ENCODE data around the gene CRB2.

- TF ChIP-seq CTCF (conservative IDR thresholded peaks at IDR 0.05; ENCODE audit: low read depth, low read length), result no peak
- no peak for TF ChIP-seq NFE2L2 (IDR thresholded peaks at IDR 0.05; ENCODE audit: low read depth, low read length)
- no peak for TF ChIP-seq SMC3 (IDR thresholded peaks at IDR 0.05; ENCODE audit: low read depth, low read length)
- TF ChIP-seq POLR2A (IDR thresholded peaks at IDR 0.05; ENCODE audit: low read depth, low read length), result no peak
- no peak for TF ChIP-seq ELK1 (IDR thresholded peaks at IDR 0.05; ENCODE audit: borderline replicate concordance, low read depth, low read length)
- no peak for TF ChIP-seq RAD21 (IDR thresholded peaks at IDR 0.05; ENCODE audit: low read length)
- TF ChIP-seq RFX5 (IDR thresholded peaks at IDR 0.05; ENCODE audit: low read depth, low read length), result no peak
- TF ChIP-seq USF2 (IDR thresholded peaks at IDR 0.05; ENCODE audit: low read depth, low read length), result no peak
- TF ChIP-seq CEBPB (IDR thresholded peaks at IDR 0.05; ENCODE audit: low read depth, low read length), result no peak
- TF ChIP-seq FOS (IDR thresholded peaks at IDR 0.05; ENCODE audit: low read depth, low read length), result no peak
- TF ChIP-seq CHD1 (IDR thresholded peaks at IDR 0.05; ENCODE audit: low read depth, low read length), result no peak
- TF ChIP-seq MXI1 (IDR thresholded peaks at IDR 0.05; ENCODE audit: borderline replicate concordance, low read depth, low read length), result no peak
- TF ChIP-seq BHLHE40 (IDR thresholded peaks at IDR 0.05; ENCODE audit: low read depth, low read length), result no peak
Measured at GRCh38 chr9:123357743-123358059, 1.7 kb downstream of the CRB2 start.

Data from IMR-90 (cell line).